Lower leg skin (tissue), 4 donors: ENCODE measurements around the gene GRAP. TPM values are rescaled to one million over a fixed set of nuclear protein-coding genes. Genes with fewer than 3 reads are reported as not detected.

Experiments
- DNase-seq, 2 donors: peaks; one replicate each; pipeline ENCODE4 v3.0.0-alpha.2; 2019; ENCODE audit warnings: low spot score in 2 of 2
- H3K4me3 ChIP-seq: fragments of 200-600 bp; sonication (generic); 2 replicates; pipeline ENCODE4 v1.5.1; 2017; ENCODE audit warnings: mild to moderate bottlenecking, low read depth; ENCODE audit not compliant: poor library complexity, severe bottlenecking
- POLR2A ChIP-seq, 2 donors: fragments of 450-650 bp; IDR thresholded peaks; one replicate each; pipeline ENCODE4 v1.6.1; 2016 to 2017; ENCODE audit warnings: antibody characterized with exemption in 2 of 2, mild to moderate bottlenecking in 1 of 2, moderate library complexity in 1 of 2
- WGBS, 2 donors: methylation state at CpG; one replicate each; pipeline ENCODE4 v1.1.5; 2018; 5-methylcytosine and 5-hydroxymethylcytosine counted together
- intact Hi-C: fragments of 100-400 bp; cut with DNase I; formaldehyde crosslinking; loops from one replicate; pipeline ENCODE4 v1.15.0; 2023; ENCODE audit warnings: low total_unique reads
- total RNA-seq, 4 donors: library from RNA; depleted of rRNA; stranded (reverse); fragments of >200 nt; gene quantifications; one replicate each; pipeline ENCODE4 v1.1.0, GENCODE V29; 2016
- TF ChIP-seq, protein P1 (sequence below), 3 donors: fragments of 450-650 bp; IDR thresholded peaks; one replicate each; pipeline ENCODE4 v1.5.1; 2016; ENCODE audit warnings: antibody characterized with exemption in 3 of 3, mild to moderate bottlenecking in 3 of 3, moderate library complexity in 2 of 3

Gene GRAP
- total RNA-seq, 4 donors from 2014 or later, result 0.55 to 3.5 (median 1.2) TPM

DNA sequence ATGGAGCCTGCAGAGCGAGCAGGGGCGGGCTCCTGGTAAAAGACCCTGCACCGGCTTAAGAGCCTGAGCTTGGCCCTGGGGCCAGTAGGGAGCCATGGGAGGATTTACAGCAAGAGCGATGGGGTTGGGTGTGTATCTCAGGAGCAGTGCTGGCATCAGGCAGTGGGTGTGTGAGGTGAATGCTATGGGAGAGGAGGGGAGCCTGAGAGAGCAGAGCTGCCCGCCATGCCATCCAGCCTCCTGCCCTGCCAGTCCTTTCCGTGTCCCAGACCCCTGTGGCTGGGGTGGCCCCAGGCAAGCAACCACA is 65.5 kb downstream of the GRAP start:
- WGBS, 2 donors, result 64 to 79% methylated on average over 6 of the region's 6 CpGs

DNA sequence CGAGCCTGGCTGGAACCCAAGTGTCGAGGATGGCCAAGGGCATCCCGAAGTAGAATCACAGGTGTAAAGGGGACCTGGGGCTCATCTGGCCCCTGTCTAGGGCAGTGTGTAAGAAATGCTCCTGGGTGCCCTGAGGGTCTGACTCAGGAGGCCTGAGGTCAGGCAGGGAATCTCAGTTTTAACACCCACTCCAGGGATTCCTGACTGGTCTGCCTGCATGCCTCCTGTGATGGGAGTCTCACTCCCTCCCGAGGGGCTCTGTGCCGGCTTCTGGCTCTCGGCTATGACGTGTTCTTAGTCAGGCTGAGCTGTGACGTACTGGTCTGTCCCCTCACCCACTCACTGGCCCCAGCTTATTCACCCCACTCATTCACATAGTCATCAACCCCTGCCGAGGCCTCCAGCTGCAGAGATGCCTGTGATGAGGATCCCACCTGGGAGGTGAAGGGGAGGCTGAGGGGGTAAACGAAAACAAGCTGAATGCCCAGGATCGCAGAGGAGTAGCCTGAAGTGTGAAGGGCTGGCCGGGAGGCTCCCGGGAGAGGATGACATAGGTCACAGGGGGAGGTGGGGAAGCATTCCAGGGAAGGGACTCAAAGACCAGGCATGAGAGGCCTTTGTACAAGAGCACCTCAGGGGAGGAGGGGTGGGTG is 65.9 kb downstream of the GRAP start:
- WGBS, 2 donors, result 74 to 79% methylated on average over 13 of the region's 13 CpGs
- DNase-seq, result no peak
- no peak overlapping the region for H3K4me3 ChIP-seq

More for the DNA sequence above, 65.5 kb downstream of the GRAP start:
- intact Hi-C loops, result no loop called here
- TF ChIP-seq, protein P1, sequence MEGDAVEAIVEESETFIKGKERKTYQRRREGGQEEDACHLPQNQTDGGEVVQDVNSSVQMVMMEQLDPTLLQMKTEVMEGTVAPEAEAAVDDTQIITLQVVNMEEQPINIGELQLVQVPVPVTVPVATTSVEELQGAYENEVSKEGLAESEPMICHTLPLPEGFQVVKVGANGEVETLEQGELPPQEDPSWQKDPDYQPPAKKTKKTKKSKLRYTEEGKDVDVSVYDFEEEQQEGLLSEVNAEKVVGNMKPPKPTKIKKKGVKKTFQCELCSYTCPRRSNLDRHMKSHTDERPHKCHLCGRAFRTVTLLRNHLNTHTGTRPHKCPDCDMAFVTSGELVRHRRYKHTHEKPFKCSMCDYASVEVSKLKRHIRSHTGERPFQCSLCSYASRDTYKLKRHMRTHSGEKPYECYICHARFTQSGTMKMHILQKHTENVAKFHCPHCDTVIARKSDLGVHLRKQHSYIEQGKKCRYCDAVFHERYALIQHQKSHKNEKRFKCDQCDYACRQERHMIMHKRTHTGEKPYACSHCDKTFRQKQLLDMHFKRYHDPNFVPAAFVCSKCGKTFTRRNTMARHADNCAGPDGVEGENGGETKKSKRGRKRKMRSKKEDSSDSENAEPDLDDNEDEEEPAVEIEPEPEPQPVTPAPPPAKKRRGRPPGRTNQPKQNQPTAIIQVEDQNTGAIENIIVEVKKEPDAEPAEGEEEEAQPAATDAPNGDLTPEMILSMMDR (IDR thresholded peaks at IDR 0.05), result no peak
- no peak for TF ChIP-seq POLR2A (IDR thresholded peaks at IDR 0.05)
- H3K4me3 ChIP-seq, result no peak overlapping the region
- no peak for DNase-seq

DNA sequence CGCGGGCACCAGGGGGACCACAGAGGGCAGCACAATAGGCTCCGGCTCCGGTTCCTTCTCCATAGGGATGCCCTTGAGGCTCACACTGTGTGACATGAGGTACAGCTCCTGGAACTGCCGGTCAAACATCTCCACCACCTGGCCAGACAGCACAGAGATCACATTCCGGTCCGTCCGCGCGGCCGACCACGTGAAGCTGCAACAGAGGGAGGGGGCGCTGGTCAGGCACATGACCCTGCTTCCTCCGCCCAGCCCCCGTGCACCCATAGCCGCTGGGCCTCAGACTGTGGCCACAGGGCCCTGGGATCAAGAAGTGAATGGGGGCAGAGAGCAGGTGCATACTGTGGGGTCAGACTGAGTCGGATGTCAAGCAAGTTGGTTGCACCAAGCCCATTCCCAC is 68.1 kb downstream of the GRAP start:
- WGBS, 2 donors, result 77 to 85% methylated on average over 14 to 17 of the region's 17 CpGs
- no peak for DNase-seq
- H3K4me3 ChIP-seq, result no peak overlapping the region
- no peak for TF ChIP-seq POLR2A (IDR thresholded peaks at IDR 0.05)
- TF ChIP-seq, protein P1 (IDR thresholded peaks at IDR 0.05), result no peak
- intact Hi-C loops, result no loop called here

More for the DNA sequence above, 65.9 kb downstream of the GRAP start:
- no peak for TF ChIP-seq POLR2A (IDR thresholded peaks at IDR 0.05)
- TF ChIP-seq, protein P1 (IDR thresholded peaks at IDR 0.05), result no peak
- intact Hi-C loops, result no loop called here

DNA sequence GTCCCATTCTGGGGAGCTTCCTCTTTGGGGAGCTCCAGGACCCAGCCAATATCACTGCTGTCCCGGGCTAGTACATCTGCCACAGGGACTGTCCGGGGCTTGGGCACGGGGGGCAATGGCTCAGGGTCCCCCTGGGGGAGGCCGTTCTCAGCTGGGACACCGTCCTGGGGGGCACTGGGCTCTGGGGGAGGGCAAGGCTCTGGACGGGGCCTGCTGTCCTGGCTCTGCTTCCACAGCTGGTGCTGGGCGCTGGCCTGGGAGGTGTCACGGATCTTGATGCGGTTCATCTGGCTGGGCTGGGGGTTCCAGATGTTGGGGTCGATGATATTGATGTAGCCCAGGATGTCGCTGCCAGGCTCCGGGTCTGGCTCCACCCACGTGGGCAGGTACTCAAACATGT is 68.7 kb downstream of the GRAP start:
- 70 to 88% methylated on average over 1 to 4 of the region's 13 CpGs for WGBS, 2 donors
- H3K4me3 ChIP-seq, result no peak overlapping the region
- DNase-seq, result no peak
- TF ChIP-seq, protein P1 (IDR thresholded peaks at IDR 0.05), result no peak
- no peak for TF ChIP-seq POLR2A (IDR thresholded peaks at IDR 0.05)
- intact Hi-C loops, result no loop called here

DNA sequence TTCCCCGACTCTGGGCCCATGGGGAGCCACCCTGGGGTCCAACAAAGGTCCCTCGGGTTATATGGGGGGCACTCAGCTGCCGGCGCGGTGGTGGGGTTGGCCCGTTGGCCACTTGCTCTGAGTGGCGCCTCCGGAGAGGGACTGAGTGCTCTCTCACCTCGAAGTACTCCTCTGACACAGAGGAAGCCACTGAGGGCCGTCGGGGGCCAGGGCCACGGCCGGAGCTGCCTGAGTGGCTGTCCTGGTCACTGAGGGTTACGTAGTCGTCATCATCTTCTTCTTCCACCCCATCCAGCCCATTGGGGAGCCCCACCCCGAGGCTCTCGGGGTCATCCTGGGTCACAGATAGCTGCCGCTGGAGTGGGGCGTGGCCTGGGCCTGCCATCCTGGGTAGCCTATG is 69.1 kb downstream of the GRAP start:
- intact Hi-C loops, result no loop called here
- 89 to 92% methylated on average over 13 to 17 of the region's 19 CpGs for WGBS, 2 donors
- DNase-seq, result no peak

More for the DNA sequence above, 69.1 kb downstream of the GRAP start:
- TF ChIP-seq, protein P1 (IDR thresholded peaks at IDR 0.05), result no peak
- no peak overlapping the region for H3K4me3 ChIP-seq
